ES-I3 (cell line): ENCODE data around the gene TGOLN2.
"Not testable (repeated sequence)": the region's sequence is repeated elsewhere in the genome, so short reads cannot be mapped to it uniquely, and the experiment has no call there.

Source experiments
- H3K36me3 ChIP-seq: 2 replicates; pipeline ENCODE4 v1.6.1; 2013; ENCODE audit warnings: mild to moderate bottlenecking, low read length, control low read depth, moderate library complexity; ENCODE audit not compliant: insufficient read depth
- H3K4me1 ChIP-seq: 2 replicates; pipeline ENCODE4 v1.6.1; 2013; ENCODE audit warnings: mild to moderate bottlenecking, control low read depth, low read length; ENCODE audit not compliant: insufficient read depth
- H3K9ac ChIP-seq: 2 replicates; pipeline ENCODE4 v1.6.1; 2013; ENCODE audit warnings: low read depth, mild to moderate bottlenecking, low read length, moderate library complexity
- H3K9me3 ChIP-seq: 2 replicates; pipeline ENCODE4 v1.6.1; 2013; ENCODE audit warnings: mild to moderate bottlenecking, low read length, moderate library complexity; ENCODE audit not compliant: control insufficient read depth, insufficient read depth

TGOLN2 gene

DNA sequence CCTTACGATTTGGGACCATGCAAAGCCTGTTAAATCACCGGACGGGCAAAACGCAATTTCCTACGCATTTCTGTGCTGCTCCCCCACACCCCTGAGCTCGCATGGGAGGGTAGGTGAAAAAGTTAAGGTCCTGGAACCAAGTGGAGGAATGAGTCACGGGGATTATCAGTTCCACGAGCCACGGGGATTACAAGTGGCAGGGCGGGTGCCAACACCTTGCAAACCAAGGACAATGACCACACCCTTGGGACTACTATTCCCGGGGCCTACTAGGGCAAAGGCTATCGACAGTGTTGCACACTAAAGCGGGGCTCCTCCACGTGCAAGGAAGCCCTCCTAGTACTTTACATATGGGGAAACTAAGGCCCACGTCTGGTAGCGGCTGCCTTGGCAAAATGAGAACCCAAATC, 26.1 kb upstream of the TGOLN2 start:
- no peaks in the 10 kb centered on the region for H3K9me3 ChIP-seq
- H3K4me1 ChIP-seq = 0 out of 2 replicates have a peak, but pooled peaks cover 5% of the 10 kb centered on the region
- H3K36me3 ChIP-seq = peaks cover 7% of the 10 kb centered on the region; the same call in 1 of the 2 replicates
- H3K9ac ChIP-seq = peak overlapping the region; percentile 96

DNA sequence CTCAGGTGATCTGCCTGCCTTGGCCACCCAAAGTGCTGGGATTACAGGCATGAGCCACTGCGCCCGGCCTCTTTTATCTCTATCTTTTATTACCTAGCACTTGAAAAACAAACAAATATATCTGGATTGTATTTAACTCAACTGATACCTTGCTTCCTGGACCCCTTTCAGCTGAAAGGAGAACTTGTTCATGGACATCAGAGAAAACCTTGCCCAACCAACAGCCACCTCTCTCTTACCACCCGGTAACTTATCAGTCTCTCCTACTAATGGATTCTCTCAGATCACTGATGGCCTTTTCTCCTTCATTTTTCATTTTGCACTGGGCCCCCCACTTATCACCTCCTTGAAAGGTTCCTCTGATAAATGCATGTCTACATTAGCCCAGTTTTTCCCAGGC, 19.8 kb upstream of the TGOLN2 start:
- Histone ChIP-seq H3K4me1 (no peaks in the 10 kb centered on the region), H3K9me3 (no peaks in the 10 kb centered on the region), H3K9ac (no peak overlapping the region), H3K36me3 (peaks cover 19% of the 10 kb centered on the region; the same call in 1 of the 2 replicates)

DNA sequence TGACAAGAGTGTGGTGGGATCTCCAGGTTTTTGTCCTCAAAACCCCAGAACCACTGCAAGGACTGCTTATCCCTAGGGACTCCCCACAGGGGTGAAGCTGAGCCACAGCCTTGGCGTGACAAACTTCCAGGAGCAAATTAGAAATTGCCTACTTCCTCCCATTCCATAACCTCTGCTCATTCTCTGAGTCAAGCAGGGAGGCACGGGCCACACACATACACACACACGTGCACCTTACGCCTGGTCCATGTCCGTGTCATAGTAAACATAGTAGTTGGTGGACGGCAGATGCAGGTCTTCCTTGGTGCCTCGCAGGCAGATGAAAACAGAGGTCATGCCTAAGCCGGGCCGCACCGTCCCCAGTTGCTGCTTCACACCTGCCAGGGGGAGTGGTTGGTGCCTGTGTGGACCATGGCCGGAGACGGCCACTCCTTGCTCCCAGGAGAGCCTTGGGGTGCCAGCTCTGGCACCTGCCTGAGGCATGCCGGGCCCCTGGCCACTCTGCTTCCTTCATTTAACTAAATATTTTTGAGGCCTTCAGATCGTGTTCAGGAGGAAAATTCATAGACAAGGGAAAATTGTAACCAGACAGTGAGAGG, 16.7 kb upstream of the TGOLN2 start:
- Histone ChIP-seq H3K9me3 (no peaks in the 10 kb centered on the region), H3K9ac (no peak overlapping the region), H3K36me3 (peaks cover 12% of the 10 kb centered on the region; the same call in 1 of the 2 replicates), H3K4me1 (no peaks in the 10 kb centered on the region)

DNA sequence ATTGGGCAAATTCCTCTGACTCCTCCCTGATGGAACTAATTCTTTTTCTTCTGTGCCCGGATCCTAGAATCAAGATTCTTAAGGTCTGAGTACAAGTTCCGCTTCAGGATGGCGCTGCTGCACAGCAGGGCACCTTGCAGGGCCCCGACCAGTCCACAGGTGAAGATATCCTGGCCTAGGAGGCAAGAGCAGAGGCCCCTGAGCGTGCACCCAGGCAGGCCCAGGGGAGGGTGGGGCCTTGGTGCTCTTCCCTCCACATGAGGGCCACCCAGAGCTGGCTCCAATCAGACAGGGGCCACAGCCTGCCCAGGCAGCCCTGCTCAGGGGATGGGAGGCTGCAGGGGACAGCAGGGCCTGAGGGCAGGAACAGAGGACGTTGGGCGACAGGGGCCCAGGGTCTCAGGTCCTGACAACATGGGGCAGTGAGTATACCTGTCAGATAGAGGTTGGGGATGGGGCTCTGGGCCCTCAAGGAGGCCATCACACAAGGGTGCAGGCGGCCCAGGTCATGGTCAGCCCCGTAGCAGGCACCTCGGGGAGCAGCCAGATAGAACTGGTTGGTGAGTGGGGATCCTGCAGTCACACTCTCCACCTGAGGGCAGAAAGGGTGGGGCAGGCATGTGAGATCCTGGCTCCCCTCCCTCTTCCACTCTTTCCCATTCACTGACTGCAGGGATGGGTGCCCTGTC, 15.6 kb upstream of the TGOLN2 start:
- not testable (repeated sequence) for H3K9me3 ChIP-seq, H3K4me1 ChIP-seq, H3K9ac ChIP-seq
- peaks cover 12% of the 10 kb centered on the region; the same call in 1 of the 2 replicates for H3K36me3 ChIP-seq

DNA sequence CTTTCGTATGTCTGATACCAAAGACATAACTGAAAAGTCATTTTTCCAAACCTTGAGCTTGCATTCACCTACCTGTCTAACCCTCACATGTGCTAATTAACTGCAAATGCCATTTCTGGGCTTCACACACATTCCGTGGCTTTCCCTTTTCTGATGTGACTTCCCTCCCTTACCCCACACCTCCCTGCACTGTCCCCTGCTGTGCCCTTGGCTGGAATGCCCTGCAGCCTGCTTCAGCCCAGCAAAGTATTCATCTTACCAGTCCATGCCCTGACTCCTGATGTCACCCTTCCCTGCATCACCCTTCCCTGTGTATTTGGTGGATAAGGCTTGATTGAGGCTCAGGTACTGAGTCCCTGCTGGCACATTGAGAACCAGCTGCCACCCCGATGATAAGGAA, 14.4 kb upstream of the TGOLN2 start:
- Histone ChIP-seq H3K9ac (no peak overlapping the region), H3K4me1 (no peaks in the 10 kb centered on the region), H3K9me3 (no peaks in the 10 kb centered on the region), H3K36me3 (peaks cover 6% of the 10 kb centered on the region; the same call in 1 of the 2 replicates)

DNA sequence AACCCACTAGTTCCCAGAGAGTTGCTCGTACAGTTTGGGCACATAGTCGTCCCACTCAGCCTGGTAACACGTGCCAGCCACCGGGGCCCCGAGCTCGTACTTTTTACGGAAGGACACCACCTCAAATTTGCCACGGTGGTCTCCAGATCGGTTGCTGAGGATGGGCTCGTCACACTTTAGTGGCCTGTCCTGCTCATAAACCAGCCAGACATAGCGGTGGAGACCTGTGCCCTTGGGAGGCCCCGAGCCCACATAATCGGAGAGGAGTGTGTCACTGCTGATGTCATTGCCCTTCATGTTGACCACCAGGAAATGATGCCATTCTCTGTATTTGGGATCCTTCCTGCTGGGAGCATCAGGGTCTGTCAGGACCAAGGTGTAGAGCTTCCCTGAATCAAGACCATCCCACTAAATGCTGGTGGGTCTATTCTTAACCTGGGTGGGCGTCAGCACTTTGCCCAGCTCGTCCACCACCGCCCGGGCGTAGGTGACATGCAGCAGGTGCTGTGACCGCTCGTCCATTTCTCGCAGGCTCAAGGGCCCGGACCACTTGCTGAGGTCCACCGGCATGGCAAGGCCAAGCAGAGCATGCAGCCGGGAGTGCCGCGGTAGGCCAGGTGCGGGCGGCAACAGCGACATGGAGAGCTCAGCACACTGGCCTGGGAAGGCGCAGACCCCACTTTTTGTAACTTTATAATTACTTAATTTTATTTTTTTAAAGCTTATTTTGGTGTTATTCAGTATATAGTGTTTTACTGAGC, 13.7 kb upstream of the TGOLN2 start:
- peaks cover 6% of the 10 kb centered on the region; the same call in 1 of the 2 replicates for H3K36me3 ChIP-seq
- H3K9ac ChIP-seq = no peak overlapping the region
- H3K9me3 ChIP-seq = no peaks in the 10 kb centered on the region
- H3K4me1 ChIP-seq = no peaks in the 10 kb centered on the region

DNA sequence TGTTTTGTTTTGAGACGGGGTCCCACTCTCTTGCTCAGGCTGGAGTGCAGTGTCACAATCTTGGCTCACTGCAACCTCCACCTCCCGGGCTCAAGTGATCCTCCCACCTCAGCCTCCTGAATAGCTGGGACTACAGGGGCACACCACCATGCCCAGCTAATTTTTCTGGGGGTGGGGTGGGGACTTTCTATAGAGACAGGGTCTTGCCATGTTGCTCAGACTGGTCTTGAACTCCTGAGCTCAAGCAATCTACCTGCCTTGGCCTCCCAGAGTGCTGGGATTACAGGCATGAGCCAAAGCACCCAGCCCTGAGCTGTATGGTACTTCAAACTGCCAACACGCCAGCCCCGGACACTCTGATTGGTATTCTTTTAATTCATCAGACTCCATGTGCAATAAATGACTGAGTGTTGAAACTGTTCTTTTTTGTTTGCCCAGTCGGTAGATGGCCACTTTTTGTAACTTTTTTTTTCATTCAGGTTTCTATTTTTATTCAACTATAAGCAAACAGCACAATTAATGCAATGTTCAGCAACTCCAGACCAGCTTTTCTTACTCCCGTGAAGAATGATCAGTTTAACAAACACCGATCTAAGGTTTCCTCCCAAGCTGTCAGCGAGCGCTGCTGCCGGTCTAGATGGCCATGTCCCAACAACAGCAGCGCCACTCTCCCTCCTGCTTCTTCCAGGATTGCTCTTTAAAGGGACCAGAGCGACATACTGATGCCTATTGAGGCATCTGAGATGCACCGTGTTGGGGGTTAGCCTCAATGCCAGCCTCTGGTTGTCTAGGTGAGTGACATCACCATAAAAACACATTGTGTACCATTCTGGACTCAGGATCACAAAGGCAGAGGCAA, 12.5 kb upstream of the TGOLN2 start:
- H3K9ac ChIP-seq = no peak overlapping the region
- no peaks in the 10 kb centered on the region for H3K4me1 ChIP-seq
- H3K36me3 ChIP-seq = 0 out of 2 replicates have a peak, but pooled peaks cover 3% of the 10 kb centered on the region
- no peaks in the 10 kb centered on the region for H3K9me3 ChIP-seq

DNA sequence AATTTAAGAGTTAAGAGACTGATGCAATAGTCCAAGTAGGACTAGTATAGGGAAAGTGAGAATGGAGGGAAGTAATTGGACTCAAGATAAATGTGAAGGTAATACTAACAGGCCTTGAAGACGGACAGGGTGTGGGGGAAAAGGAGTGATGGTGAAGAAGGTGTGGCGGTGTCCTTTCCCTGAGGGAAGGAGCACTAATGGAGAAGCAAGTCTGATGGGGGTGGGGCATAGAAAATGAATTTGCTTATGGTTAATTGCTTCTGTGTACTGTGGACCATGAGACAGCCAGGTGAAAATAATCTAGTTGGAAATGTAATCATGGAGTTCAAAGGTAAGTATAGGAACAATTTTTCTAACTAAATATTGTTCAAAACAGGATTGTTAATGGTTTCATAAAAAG, 7.1 kb upstream of the TGOLN2 start:
- no peaks in the 10 kb centered on the region for H3K36me3 ChIP-seq
- H3K9ac ChIP-seq = no peak overlapping the region
- no peaks in the 10 kb centered on the region for H3K4me1 ChIP-seq
- no peaks in the 10 kb centered on the region for H3K9me3 ChIP-seq

DNA sequence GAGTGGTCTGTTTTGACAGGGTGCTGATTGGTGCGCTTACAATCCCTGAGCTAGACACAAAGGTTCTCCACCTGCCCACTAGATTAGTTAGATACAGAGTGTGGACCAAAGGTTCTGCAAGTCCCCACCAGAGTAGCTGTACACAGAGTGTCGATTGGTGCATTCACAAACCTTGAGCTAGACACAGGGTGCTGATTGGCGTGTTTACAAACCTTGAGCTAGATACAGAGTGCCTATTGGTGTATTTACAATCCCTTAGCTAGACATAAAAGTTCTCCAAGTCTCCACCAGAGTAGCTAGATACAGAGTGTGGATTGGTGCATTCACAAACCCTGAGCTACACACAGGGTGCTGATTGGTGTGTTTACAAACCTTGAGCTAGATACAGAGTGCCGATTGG, 6.1 kb upstream of the TGOLN2 start:
- not testable (repeated sequence) for H3K9ac ChIP-seq, H3K4me1 ChIP-seq, H3K9me3 ChIP-seq, H3K36me3 ChIP-seq

DNA sequence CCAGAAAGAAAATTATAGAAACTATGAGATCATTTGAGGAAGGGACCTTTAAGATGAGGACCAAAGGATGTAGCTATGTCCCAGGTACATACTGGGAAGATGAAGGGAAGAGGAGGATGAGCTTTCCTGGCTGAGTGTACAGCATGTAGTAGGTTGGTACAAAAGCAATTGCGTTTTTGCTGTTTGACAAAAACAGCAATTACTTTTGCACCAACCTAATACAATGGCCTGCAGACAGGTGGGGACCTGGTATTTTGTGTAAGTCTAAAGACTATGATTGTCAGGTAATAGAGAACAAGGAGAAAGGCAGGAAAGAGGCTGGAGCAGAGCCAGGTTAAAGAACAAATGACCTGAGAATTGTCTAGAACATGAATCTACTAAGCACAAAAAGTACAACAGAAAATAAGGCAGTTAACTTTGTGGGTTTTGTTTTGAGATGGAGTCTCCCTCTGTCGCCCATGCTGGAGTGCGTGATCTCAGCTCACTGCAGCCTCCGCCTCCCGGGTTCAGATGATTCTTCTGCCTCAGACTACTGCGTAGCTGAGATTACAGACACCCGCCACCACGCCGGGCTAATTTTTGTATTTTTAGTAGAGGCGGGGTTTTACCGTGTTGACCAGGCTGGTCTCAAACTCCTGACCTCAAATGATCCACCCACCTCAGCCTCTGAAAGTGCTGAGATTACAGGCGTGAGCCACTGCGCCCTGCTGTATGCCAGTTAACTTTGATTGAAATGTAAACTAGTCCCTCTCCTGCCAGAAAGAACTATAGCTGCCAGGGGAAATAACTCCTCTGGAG, 3.2 kb upstream of the TGOLN2 start:
- Histone ChIP-seq H3K9me3 (no peaks in the 10 kb centered on the region), H3K4me1 (0 out of 2 replicates have a peak, but pooled peaks cover 1% of the 10 kb centered on the region), H3K36me3 (no peaks in the 10 kb centered on the region), H3K9ac (no peak overlapping the region)

DNA sequence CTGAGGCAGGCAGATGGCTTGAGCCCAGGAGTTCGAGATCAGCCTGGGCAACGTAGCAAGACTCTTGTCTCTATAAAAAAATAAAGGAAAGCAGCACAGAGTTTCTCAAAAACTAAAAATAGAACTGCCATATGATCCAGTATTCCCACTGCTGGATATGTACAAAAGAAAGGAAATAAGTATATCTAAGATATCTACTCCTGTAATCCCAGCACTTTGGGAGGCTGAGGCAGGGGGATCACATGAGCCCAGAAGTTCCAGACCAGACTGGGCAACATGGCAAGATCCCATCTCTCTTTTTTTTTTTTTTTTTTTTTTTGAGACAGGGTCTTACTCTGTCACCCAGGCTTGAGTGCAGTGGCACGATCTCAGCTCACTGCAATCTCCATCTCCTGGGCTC, 1.9 kb upstream of the TGOLN2 start:
- H3K36me3 ChIP-seq, H3K4me1 ChIP-seq, H3K9ac ChIP-seq, H3K9me3 ChIP-seq: not testable (repeated sequence)

DNA sequence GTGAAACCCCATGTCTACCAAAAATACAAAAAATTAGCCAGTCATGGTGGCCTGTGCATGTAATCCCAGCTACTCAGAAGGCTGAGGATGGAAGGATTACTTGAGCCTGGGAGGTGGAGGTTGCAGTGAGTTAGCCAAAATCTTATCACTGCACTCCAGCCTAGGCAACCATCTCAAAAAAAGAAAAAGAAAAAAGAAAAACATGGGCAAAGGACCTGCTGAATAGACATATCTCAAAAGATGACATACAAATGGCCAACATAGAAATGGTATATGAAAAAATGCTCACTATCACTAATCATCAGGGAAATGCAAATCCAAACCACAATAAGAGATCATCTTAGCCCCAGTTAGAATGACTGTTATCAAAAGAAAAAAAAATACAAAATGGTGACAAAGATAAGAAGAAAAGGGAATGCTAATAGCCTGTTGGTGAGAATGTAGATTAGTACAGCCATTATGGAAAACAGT, 1.4 kb upstream of the TGOLN2 start:
- Histone ChIP-seq H3K36me3 (no peaks in the 10 kb centered on the region), H3K9me3 (no peaks in the 10 kb centered on the region), H3K4me1 (0 out of 2 replicates have a peak, but pooled peaks cover 5% of the 10 kb centered on the region), H3K9ac (no peak overlapping the region)

DNA sequence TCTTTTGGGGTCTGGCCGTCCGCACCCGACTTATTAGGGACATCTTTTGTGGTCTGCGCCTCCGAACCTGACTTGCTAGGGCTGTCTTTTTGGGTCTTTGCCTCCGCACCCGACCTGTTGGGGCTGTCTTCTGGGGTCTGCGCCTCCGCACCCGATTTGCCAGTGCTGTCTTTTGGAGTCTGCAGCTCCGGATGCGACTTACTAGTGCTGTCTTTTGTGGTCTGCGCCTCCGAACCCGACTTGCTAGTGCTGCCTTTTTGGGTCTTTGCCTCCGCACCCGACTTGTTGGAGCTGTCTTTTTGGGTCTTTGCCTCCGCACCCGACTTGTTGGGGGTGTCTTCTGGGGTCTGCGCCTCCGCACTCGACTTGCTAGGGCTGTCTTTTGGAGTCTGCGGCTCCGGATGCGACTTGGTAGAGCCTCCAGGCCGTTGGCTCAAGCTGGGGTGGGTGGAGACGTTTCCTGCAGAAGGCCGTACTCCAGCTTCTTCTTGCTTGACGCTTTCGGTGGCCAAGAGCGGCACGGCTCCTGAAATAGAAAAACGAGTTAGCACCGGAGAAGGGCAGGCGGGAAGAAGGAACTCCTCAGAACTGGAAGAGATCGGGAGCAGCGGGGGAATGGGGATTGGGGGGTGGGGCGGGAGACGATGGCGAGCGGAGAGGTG, 498 bp downstream of the TGOLN2 start:
- H3K4me1 ChIP-seq = 0 out of 2 replicates have a peak, but pooled peaks cover 5% of the 10 kb centered on the region
- no peaks in the 10 kb centered on the region for H3K9me3 ChIP-seq
- peak overlapping the region; percentile 75 for H3K9ac ChIP-seq
- H3K36me3 ChIP-seq = peaks cover 3% of the 10 kb centered on the region; the same call in 1 of the 2 replicates
